IMR-90 (cell line): ENCODE measurements around the gene JMJD1C. TPM values are rescaled to one million over a fixed set of nuclear protein-coding genes. Genes with fewer than 3 reads are reported as not detected.

Experiments
- ATAC-seq: fragments of 200-7000 bp; cut with Tn5 transposase; 2 replicates; pipeline ENCODE4 v1.9.1; 2020; ENCODE audit warnings: low read depth, mild to moderate bottlenecking, moderate library complexity
- BruUV-seq: library from RNA; stranded (reverse); fragments of 400-500 nt; replicated peaks from 2 replicates; lab custom pipeline; 2021; lab: Mats Ljungman, UMichigan
- CTCF ChIA-PET: fragments of 300-600 bp; formaldehyde crosslinking; extraction: SDS; loops from one replicate; lab custom pipeline; 2021; ENCODE audit warnings: antibody characterized with exemption; lab: Yijun Ruan, JAX
- POLR2A ChIA-PET: fragments of 300-600 bp; sonication (Branson Sonifier 250); formaldehyde crosslinking; loops from one replicate; lab custom pipeline; 2022; ENCODE audit warnings: antibody characterized with exemption; ENCODE audit not compliant: unreplicated experiment; lab: Charles Lee
- DNase-seq: peaks from one replicate; pipeline ENCODE4 v3.0.0; 2013
- H2AFZ ChIP-seq: replicated peaks from 2 replicates; pipeline ENCODE3; 2013; ENCODE audit warnings: low read length, mild to moderate bottlenecking; ENCODE audit not compliant: poor library complexity
- H2AK5ac ChIP-seq: 2 replicates; pipeline ENCODE4 v1.6.1; 2013; ENCODE audit warnings: low read depth, low read length, inconsistent platforms
- H2AK9ac ChIP-seq: replicated peaks from 2 replicates; pipeline ENCODE3; 2013; ENCODE audit warnings: mild to moderate bottlenecking, low read depth, low read length, moderate library complexity; ENCODE audit not compliant: poor library complexity
- H2BK120ac ChIP-seq: 2 replicates; pipeline ENCODE4 v1.6.1; 2013; ENCODE audit warnings: low read depth, low read length, inconsistent platforms
- H2BK15ac ChIP-seq: 3 replicates; pipeline ENCODE4 v1.6.1; 2013; ENCODE audit warnings: low read depth, low read length, inconsistent platforms
- H2BK20ac ChIP-seq: 2 replicates; pipeline ENCODE4 v1.6.1; 2013; ENCODE audit warnings: low read depth, mild to moderate bottlenecking, inconsistent platforms, low read length, moderate library complexity
- H2BK5ac ChIP-seq: 2 replicates; pipeline ENCODE4 v1.6.1; 2013; ENCODE audit warnings: mild to moderate bottlenecking, low read depth, low read length, inconsistent platforms; ENCODE audit not compliant: poor library complexity, severe bottlenecking
- H3K14ac ChIP-seq: replicated peaks from 2 replicates; pipeline ENCODE4 v1.6.1; 2013; ENCODE audit warnings: low read depth, low read length, inconsistent platforms
- H3K18ac ChIP-seq: 2 replicates; pipeline ENCODE4 v1.6.1; 2013; ENCODE audit warnings: low read depth, low read length, control low read depth
- H3K23ac ChIP-seq: 2 replicates; pipeline ENCODE4 v1.6.1; 2013; ENCODE audit warnings: low read depth, low read length, inconsistent platforms
- H3K27ac ChIP-seq: 2 replicates; pipeline ENCODE4 v1.5.1; 2013; ENCODE audit warnings: mild to moderate bottlenecking, control low read depth, low read length; ENCODE audit not compliant: insufficient read depth
- H3K27me3 ChIP-seq: 2 replicates; pipeline ENCODE4 v1.6.1; 2013; ENCODE audit warnings: low read length; ENCODE audit not compliant: control insufficient read depth, insufficient read depth
- H3K36me3 ChIP-seq: 2 replicates; pipeline ENCODE4 v1.6.1; 2013; ENCODE audit warnings: low read length, mixed read lengths; ENCODE audit not compliant: control insufficient read depth, insufficient read depth
- H3K4ac ChIP-seq: 2 replicates; pipeline ENCODE4 v1.6.1; 2013; ENCODE audit warnings: low read depth, low read length, inconsistent platforms
- H3K4me1 ChIP-seq: 2 replicates; pipeline ENCODE4 v1.6.1; 2013; ENCODE audit warnings: low read length, mixed read lengths; ENCODE audit not compliant: control insufficient read depth, insufficient read depth
- H3K4me2 ChIP-seq: 2 replicates; pipeline ENCODE4 v1.6.1; 2013; ENCODE audit warnings: low read depth, mild to moderate bottlenecking, control low read depth, low read length, moderate library complexity
- H3K4me3 ChIP-seq: 2 replicates; pipeline ENCODE4 v1.5.1; 2013; ENCODE audit warnings: low read depth, mild to moderate bottlenecking, control low read depth, low read length, moderate library complexity; ENCODE audit not compliant: insufficient read depth
- H3K56ac ChIP-seq: 2 replicates; pipeline ENCODE4 v1.6.1; 2013; ENCODE audit warnings: low read length, inconsistent platforms; ENCODE audit not compliant: insufficient read depth; ENCODE audit errors: extremely low read depth
- H3K79me1 ChIP-seq, 2 experiments: 2 replicates each; pipeline ENCODE4 v1.6.1; 2013; ENCODE audit warnings: low read length in 2 of 2, inconsistent platforms in 1 of 2, low read depth in 1 of 2
- H3K9ac ChIP-seq: 2 replicates; pipeline ENCODE4 v1.6.1; 2013; ENCODE audit warnings: low read depth, low read length, control low read depth
- H3K9me1 ChIP-seq: 2 replicates; pipeline ENCODE4 v1.6.1; 2013; ENCODE audit warnings: low read length, inconsistent platforms; ENCODE audit not compliant: insufficient read depth
- H3K9me3 ChIP-seq: 2 replicates; pipeline ENCODE4 v1.6.1; 2013; ENCODE audit warnings: low read length; ENCODE audit not compliant: control insufficient read depth, insufficient read depth
- H4K20me1 ChIP-seq: 2 replicates; pipeline ENCODE4 v1.6.1; 2013; ENCODE audit warnings: low read length, inconsistent platforms; ENCODE audit not compliant: insufficient read depth
- H4K5ac ChIP-seq: 2 replicates; pipeline ENCODE4 v1.6.1; 2013; ENCODE audit warnings: mild to moderate bottlenecking, low read depth, low read length, control low read depth
- H4K8ac ChIP-seq, 2 experiments: 2 replicates each; pipeline ENCODE4 v1.6.1; 2013; ENCODE audit warnings: low read depth in 2 of 2, low read length in 2 of 2, control low read depth in 1 of 2, inconsistent platforms in 1 of 2
- H4K91ac ChIP-seq: 2 replicates; pipeline ENCODE4 v1.6.1; 2013; ENCODE audit warnings: low read depth, low read length, inconsistent platforms; ENCODE audit not compliant: insufficient read depth
- BHLHE40 ChIP-seq: fragments of 150-350 bp; IDR thresholded peaks from 2 replicates; pipeline ENCODE4 v1.6.1; 2016; ENCODE audit warnings: mild to moderate bottlenecking, low read depth, low read length
- CEBPB ChIP-seq: IDR thresholded peaks from 2 replicates; pipeline ENCODE4 v1.6.1; 2012; ENCODE audit warnings: low read depth, low read length, improper control_type of control experiment
- CHD1 ChIP-seq: IDR thresholded peaks from 2 replicates; pipeline ENCODE4 v1.6.1; 2012; ENCODE audit warnings: low read depth, low read length, improper control_type of control experiment
- CTCF ChIP-seq: conservative IDR thresholded peaks from 2 replicates; pipeline ENCODE4 v1.5.1; 2012; ENCODE audit warnings: mild to moderate bottlenecking, low read depth, low read length, improper control_type of control experiment
- ELK1 ChIP-seq: fragments of 150-350 bp; IDR thresholded peaks from 2 replicates; pipeline ENCODE4 v1.6.1; 2016; ENCODE audit warnings: low read depth, mild to moderate bottlenecking, low read length, moderate library complexity, borderline replicate concordance
- FOS ChIP-seq: fragments of 150-350 bp; IDR thresholded peaks from 2 replicates; pipeline ENCODE4 v1.6.1; 2016; ENCODE audit warnings: low read depth, low read length
- MAFK ChIP-seq: IDR thresholded peaks from 2 replicates; pipeline ENCODE4 v1.6.1; 2012; ENCODE audit warnings: low read depth, low read length, improper control_type of control experiment
- MAZ ChIP-seq: IDR thresholded peaks from 2 replicates; pipeline ENCODE4 v1.6.1; 2012; ENCODE audit warnings: low read depth, mild to moderate bottlenecking, low read length, improper control_type of control experiment, moderate library complexity, borderline replicate concordance
- MXI1 ChIP-seq: IDR thresholded peaks from 2 replicates; pipeline ENCODE4 v1.6.1; 2012; ENCODE audit warnings: low read depth, mild to moderate bottlenecking, low read length, moderate library complexity, borderline replicate concordance
- NFE2L2 ChIP-seq: fragments of 150-350 bp; IDR thresholded peaks from 2 replicates; pipeline ENCODE4 v1.6.1; 2016; ENCODE audit warnings: low read depth, mild to moderate bottlenecking, low read length
- POLR2A ChIP-seq: IDR thresholded peaks from 2 replicates; pipeline ENCODE4 v1.6.1; 2012; ENCODE audit warnings: mild to moderate bottlenecking, low read depth, low read length
- RAD21 ChIP-seq: IDR thresholded peaks from 2 replicates; pipeline ENCODE4 v1.6.1; 2012; ENCODE audit warnings: low read length, improper control_type of control experiment
- RCOR1 ChIP-seq: IDR thresholded peaks from 2 replicates; pipeline ENCODE4 v1.6.1; 2012; ENCODE audit warnings: mild to moderate bottlenecking, low read length, improper control_type of control experiment; ENCODE audit not compliant: insufficient replicate concordance
- RFX5 ChIP-seq: IDR thresholded peaks from 2 replicates; pipeline ENCODE4 v1.8.0; 2012; ENCODE audit warnings: low read depth, mild to moderate bottlenecking, low read length, moderate library complexity
- SMC3 ChIP-seq: fragments of 150-350 bp; IDR thresholded peaks from 2 replicates; pipeline ENCODE4 v1.6.1; 2016; ENCODE audit warnings: low read depth, mild to moderate bottlenecking, antibody characterized with exemption, low read length, moderate library complexity
- USF2 ChIP-seq: fragments of 150-350 bp; IDR thresholded peaks from 2 replicates; pipeline ENCODE4 v1.6.1; 2017; ENCODE audit warnings: mild to moderate bottlenecking, antibody characterized with exemption, low read length, low read depth
- WGBS, 2 experiments: methylation state at CpG; one replicate each; pipeline versions ENCODE4 v1.1.5 to v1.1.7; 2013; ENCODE audit warnings: missing lambda C conversion rate in 2 of 2; ENCODE audit not compliant: insufficient read length in 1 of 2; ENCODE audit errors: extremely low coverage in 2 of 2; 5-methylcytosine and 5-hydroxymethylcytosine counted together
- dilution Hi-C: fragments of 300-500 bp; cut with HindIII; formaldehyde crosslinking; loops from one replicate; pipeline ENCODE4 v1.14.3; 2018; ENCODE audit warnings: low sequenced_read_pairs; ENCODE audit not compliant: unreplicated experiment
- in situ Hi-C: fragments of 300-500 bp; cut with MboI; formaldehyde crosslinking; loops from 3 replicates; pipeline ENCODE4 v1.14.3; 2019; ENCODE audit warnings: low sequenced_read_pairs, inconsistent platforms, mixed read lengths
- intact Hi-C: fragments of 100-400 bp; cut with micrococcal nuclease; formaldehyde crosslinking; loops from 2 replicates; pipeline ENCODE4 v1.10.0; 2022
- polyA plus RNA-seq, 3 experiments: library from polyadenylated mRNA; depleted of rRNA; stranded (reverse); fragments of >200 nt; gene quantifications; 2 replicates each; pipeline ENCODE4 v1.2.3, GENCODE V29; 2012; ENCODE audit warnings: low replicate concordance in 1 of 3
- total RNA-seq: library from RNA; depleted of rRNA; stranded (reverse); fragments of >200 nt; gene quantifications from 2 replicates; pipeline ENCODE4 v1.2.3, GENCODE V29; 2012

The JMJD1C gene
- total and polyA plus RNA-seq, 2 of the 4 experiments (the other 2 are of a cell fraction) = 15.6 to 96.8 TPM

- H3K27ac ChIP-seq = no peak overlapping the region
- H3K4me2 ChIP-seq = no peak overlapping the region
- no peak overlapping the region for H2BK15ac ChIP-seq
- no peaks in the 10 kb centered on the region for H3K9me3 ChIP-seq
- no peak overlapping the region for H4K5ac ChIP-seq
- H2BK120ac ChIP-seq = no peak overlapping the region
- H4K91ac ChIP-seq = no peak overlapping the region
- H4K20me1 ChIP-seq = peaks cover 75% of the 10 kb centered on the region
- no peaks in the 10 kb centered on the region for H3K27me3 ChIP-seq
- intact Hi-C loops (no loop called here), dilution Hi-C loops (no loop called here), in situ Hi-C loops (loop anchor here (25.0 kb wide), 1 partner anchor 1053 kb away; no protein-coding TSS in a partner anchor)
- no TSS peak for BruUV-seq
- H3K56ac ChIP-seq = no peak overlapping the region
- H2AK5ac ChIP-seq = no peak overlapping the region; the same call in 1 of the 2 replicates
- H3K36me3 ChIP-seq = no peaks in the 10 kb centered on the region; the same call in 1 of the 2 replicates
- no peak overlapping the region for H3K18ac ChIP-seq
- H2AFZ ChIP-seq = no peak overlapping the region
- H3K23ac ChIP-seq = no peak overlapping the region
- no peak overlapping the region for H3K4me3 ChIP-seq
- ChIA-PET POLR2A (no interaction called here), CTCF (no interaction called here)
- TF ChIP-seq FOS (no peak), POLR2A (no peak), RAD21 (no peak), CEBPB (no peak), RFX5 (no peak), MAZ (no peak), RCOR1 (no peak), MAFK (no peak), CHD1 (no peak), SMC3 (no peak), MXI1 (no peak), NFE2L2 (no peak), BHLHE40 (no peak), USF2 (no peak), CTCF (no peak), ELK1 (no peak)
- H2AK9ac ChIP-seq = no peak overlapping the region
- peaks cover 5 to 65% of the 10 kb centered on the region in 2 experiments; a peak in 3 of 4 replicates for H3K79me1 ChIP-seq
- H2BK5ac ChIP-seq = no peak overlapping the region
- H3K4ac ChIP-seq = no peak overlapping the region
- peaks cover 1% of the 10 kb centered on the region; the same call in 1 of the 2 replicates for H3K4me1 ChIP-seq
- no peak overlapping the region for H4K8ac ChIP-seq
- H3K14ac ChIP-seq = no peak overlapping the region
- WGBS, 2 experiments = no CpG with 5 or more reads among the region's 3 CpGs
- DNase-seq (no peak), ATAC-seq (no peak)
- no peak overlapping the region for H2BK20ac ChIP-seq
- H3K9me1 ChIP-seq = peaks cover 5% of the 10 kb centered on the region
- H3K9ac ChIP-seq = no peak overlapping the region
Observed at GRCh38 chr10:63140077-63140476, 325.7 kb downstream of the JMJD1C start.
